ENCODE results near the gene ZNF581.

ZNF581 gene

DNA sequence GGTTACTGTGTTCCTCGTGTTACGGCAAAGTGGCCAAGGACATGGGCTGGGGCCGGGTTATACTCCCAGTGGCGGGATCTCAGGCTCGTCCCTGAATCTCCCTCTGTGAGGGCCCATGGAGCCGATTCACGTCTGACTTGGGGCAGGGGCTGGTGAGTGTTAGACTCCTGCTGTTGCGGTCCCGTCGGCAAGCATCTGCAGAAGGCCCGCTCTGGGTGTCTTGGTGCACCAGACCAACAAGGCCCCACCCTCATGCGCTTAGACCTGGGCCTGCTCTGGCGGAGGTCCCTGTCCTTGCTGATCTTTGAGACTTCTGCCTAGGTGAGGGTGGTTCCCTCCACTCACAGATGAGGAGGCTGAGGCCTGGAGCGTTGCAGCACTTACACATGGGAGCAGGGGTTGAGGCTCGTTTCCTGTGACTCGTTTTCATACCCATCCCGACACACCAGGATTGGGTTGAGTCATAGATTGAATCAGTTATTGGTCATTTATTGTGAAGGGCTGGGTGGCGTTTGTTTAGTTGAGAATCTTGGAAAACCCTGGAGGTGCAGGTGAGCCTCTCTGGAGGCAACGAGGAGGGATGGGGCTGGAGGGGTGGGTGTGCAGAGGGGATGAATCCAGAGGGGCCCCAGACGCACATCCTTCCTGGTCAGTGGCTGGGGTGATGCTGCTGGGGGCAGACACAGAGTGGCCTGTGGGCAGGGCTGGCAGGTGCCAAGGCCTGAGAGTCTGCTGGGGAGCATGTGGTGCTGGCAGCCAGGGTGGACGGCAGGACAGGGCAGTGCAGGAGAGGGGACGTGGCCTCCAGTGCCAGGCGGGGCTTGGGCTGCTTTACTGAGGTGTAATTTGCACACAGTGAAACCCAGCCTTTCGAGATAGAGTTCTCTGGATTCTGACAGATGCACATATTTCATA, 36.2 kb downstream of the ZNF581 start:
- DNase-seq (ENCODE audit: low read depth in 2 of 2): no peak

DNA sequence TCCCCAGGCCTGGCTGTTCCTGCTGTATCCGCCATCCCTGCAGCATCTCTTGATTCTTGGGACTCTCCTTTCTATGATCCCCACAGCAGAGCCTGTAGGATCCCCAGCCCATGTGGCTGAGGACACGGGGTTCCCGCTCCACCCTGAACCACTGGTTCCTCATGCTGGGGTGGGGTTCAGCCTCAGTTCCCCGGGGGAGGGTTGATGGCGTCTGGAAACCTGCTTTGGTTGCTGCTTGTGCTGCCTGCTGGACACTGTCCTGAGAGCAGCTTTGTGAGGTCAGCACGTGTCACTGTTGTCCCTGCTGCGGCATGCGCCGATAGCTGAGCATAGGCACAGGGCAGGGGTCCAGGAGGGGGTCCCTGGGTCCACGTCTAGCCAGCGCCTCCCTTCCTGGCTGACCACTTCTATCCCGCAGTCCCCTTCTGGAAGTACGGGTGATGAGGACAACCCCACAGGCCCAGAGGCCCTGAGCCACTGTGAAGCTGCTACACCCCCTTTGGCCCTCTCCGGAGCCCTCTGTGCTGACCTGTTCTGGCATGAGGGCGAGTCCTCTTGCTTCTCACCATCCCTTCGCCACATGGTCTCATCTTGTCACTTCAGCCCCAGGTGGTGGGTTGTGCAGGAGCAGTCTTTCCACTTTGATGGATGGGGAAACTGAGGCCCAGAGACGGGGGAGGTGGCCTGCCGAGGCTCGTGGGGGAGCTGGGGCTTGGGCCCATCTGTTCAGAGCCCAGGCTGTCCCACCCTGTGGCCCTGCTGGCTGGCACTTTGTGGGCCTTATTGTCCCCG, 37.1 kb downstream of the ZNF581 start:
- DNase-seq (ENCODE audit: low read depth in 2 of 2): no peak

DNA sequence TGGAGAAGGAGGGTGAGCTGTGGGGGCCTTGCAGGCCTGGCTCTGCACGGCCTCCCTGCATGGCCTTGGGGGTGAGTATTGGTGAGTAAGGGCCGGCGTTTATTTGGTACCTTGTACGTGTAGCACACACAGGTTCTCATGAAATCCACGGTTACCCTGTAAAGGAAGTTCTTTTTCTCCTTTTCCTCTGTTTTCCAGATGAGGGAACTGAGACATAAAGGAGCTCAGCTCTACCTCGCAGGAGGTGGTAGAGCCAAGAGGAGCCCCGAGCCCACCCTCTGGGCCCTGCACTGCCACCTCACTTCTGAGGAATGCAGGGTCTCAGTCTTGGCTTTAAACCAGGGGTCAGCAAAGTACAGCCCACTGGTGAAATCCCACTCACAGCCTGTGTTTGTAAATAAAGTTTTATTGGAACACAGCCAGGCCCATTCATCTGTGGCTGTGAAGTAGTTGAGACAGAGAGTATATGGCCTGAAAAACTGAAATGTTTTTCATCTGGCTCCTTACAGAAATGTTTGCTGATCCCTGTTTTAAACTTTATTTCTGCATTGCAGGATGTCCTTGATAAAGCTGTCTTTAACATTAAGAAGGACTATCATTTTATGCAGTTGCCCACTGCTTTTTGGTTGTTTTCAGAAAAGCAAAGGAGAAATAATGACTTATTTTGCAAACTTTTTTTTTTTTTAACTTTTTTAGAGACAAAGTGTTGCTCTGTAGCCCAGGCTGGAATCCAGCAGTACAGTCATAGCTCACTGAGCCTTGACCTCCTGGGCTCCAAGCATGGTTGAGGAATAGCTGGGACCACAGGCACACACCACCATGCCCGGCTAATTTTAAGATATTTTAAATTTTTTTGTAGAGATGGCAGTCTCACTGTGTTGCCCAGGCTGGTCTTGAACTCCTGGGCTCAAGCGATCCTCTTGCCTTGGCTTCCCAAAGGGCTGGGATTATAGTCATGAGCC, 38.0 kb downstream of the ZNF581 start:
- no peak for DNase-seq (ENCODE audit: low read depth in 2 of 2)

DNA sequence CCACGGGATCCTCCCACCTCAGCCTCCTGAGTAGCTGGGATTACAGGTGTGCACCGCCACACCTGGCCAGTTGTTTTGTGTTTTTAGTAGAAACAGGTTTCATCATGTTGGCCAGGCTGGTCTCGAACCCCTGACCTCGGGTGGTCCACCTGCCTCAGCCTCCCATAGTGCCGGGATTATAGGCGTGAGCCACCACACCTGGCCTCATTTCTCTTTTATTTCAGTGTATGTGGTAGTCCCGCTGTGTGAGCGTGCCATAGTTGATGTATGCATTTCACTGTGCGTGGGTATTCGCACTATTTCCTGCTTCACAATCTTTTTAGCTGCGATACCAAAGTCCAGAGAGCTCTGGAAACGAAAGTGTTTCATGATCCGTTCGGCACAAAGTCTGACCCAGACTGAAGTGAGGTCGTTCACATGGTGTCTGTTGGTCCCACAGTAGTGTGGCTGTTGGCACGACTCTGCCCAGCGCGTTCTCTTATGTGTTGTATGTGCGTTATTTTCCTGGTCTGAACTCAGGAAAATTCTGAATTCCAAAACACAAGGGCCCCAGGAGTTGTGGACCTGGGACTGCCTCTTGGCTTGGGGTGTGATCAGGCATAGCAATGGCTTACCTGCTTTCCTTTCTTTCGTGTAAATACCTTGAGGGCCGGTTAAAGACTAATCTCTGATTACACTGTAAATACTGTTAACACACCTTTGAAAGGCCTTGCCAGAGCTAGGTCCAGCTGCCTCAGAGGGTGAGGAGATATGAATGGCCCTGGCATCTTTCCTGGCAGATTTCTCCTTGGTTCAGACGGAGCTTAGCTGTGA, 40.2 kb downstream of the ZNF581 start:
- DNase-seq (ENCODE audit: low read depth in 2 of 2): no peak

DNA sequence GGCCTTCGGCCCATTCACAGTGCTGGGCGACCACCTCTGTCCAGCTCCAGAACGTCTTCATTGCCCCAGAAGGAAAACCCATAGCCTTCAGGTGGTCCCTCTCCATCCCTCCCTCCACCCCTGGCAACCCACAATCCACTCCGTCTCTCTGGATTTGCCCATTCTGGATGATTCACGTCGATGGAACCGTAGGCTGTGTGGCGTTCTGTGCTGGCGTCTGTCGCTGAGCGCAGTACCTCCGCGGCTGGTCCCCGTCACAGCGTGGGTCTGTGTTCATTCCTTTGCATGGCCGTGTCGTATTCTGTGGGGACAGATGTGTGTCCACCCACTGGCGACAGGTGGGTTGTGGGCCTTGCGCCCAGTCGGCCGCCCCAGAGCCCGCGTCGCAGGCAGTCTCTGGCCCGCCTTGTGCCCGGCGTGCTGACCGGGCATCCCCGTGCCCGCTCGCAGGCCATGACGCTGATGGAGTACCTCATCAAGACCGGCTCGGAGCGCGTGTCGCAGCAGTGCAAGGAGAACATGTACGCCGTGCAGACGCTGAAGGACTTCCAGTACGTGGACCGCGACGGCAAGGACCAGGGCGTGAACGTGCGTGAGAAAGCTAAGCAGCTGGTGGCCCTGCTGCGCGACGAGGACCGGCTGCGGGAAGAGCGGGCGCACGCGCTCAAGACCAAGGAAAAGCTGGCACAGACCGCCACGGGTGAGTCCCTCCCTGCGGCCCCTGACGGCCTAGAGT, 41.7 kb downstream of the ZNF581 start:
- DNase-seq (ENCODE audit: low read depth in 2 of 2): no peak

DNA sequence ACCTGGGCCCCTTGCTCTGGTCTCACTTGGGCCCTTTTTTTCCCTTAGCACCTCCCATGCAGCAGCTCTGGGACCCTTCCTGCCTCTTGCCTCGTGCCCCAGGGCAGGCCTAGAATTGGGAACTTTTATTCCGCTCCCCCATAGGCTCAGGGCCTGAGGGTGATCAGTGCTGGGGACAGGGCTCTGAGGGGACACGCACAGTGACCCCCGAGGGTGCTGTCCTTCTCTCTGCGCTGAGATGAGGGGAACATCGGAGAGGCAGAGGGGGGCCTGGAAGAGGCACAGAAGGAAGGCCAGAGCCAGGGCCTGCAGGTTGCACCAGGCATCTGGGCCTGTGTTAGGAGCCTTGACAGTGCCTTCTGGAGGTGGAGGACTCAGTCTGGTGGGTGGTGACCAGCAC, 42.3 kb downstream of the ZNF581 start:
- no peak for DNase-seq (ENCODE audit: low read depth in 2 of 2)

DNA sequence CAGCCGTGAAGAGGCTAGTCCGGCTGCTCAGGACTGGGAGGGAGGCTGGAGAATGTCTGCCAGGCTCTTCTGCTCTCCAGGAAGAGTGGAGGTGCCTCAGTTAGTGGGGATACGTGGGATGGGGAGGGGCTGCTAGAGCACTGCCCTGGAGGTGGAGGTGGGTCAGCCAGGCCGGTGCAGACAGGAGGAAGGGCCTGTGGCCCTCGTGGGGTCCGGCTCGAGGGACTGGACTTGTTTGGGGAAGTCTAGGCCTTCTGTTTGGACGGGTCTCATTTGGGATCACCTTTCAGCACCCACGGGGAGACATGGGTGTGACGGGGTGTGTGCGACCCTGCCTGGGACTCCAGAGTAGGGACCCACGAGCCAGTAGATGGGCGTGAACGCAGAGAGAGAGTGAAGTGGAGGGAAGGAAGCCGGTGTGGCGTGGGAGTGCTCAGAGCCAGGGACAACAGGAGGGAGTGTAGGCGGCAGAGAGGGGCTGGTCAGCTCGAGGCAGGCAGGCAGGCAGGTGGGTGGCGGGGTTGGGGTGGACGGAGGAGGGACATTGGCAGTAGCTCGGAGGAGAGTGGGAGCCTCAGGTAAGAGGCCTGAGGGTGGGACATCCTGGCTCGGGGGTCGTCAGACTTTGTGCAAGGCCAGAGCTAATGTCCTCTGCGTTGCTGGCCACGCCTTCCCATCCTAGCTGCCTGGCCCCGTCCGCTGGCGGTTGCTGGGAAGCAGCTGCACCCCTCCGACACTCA, 43.0 kb downstream of the ZNF581 start:
- DNase-seq (ENCODE audit: low read depth in 2 of 2): no peak

DNA sequence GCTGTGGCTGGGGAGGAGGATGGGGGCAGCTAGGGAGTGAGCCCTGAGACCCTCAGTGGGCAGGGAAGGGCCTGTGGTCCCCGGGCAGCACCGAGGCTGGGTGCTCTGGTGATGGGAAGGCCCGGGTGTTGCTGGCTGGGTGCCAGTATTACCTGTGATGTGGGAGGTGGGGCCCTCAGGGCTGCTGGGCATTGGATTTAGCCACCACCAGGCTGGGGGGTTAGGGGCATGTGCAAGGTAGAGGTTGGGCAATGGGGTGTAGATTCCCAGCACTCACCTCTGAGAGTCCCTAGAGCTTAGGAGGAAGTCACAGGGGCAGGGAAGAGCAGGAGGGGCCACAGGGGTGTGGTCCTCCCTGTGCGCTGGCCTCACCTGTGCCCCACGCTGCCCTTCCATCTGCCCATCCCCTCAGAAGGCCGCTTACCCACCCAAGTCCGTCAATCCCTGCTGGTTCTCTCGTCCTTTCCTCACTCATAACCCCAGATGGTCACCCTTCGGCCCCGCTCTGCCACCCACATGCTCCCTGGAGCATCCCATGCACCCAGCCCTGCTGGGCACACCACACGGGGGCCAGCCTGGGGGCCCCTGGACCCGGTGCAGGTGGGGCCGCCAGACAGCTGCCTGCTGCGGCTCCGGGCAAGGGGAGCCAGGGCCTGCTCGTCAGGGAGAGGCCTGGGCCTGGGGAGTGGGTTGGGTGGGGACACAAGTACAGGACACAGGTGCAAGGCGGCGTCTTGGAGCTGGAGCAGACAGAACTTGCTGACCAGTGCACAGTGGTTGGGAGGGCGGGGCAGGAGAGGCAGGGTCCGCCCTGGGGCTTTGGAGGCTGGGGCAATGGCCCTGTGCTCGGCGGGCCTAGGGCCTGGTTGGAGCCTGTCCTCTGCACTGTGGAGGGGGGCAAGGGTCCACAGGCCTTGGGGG, 44.1 kb downstream of the ZNF581 start:
- DNase-seq (ENCODE audit: low read depth in 2 of 2): no peak

DNA sequence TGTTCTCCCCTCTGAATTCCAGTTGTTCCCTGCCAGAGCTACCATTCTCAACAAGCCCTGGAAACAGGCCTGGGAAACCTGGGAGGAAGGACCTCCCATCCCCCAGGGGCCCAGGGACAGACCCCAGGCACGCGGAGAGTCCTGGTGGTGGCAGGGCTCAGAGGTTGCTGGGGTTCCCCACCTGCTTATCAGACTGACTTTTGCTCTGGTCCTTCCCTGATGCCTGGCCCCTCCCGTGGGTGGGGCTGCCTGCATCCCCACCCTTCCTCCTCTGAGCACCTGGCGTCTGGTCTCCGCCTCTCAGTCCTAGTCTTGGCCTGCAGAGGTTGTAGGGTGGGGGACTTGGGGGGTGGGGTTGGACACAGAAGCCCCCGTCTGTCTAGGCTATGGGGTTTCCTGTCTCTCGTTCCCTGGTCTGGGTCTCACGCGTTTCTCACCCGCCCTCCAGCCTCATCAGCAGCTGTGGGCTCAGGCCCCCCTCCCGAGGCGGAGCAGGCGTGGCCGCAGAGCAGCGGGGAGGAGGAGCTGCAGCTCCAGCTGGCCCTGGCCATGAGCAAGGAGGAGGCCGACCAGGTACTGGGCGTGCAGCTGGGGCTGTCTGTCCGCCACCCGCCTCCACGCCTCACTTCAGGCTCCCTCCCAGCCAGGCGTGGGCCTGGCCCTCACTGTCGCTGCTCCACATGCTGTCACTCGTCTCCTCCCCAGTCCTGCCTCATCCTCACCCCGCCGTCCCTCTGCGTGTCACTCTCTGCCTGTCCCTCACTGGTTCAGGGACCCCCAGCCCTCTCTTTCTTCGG, 45.2 kb downstream of the ZNF581 start:
- no peak for DNase-seq (ENCODE audit: low read depth in 2 of 2)

DNA sequence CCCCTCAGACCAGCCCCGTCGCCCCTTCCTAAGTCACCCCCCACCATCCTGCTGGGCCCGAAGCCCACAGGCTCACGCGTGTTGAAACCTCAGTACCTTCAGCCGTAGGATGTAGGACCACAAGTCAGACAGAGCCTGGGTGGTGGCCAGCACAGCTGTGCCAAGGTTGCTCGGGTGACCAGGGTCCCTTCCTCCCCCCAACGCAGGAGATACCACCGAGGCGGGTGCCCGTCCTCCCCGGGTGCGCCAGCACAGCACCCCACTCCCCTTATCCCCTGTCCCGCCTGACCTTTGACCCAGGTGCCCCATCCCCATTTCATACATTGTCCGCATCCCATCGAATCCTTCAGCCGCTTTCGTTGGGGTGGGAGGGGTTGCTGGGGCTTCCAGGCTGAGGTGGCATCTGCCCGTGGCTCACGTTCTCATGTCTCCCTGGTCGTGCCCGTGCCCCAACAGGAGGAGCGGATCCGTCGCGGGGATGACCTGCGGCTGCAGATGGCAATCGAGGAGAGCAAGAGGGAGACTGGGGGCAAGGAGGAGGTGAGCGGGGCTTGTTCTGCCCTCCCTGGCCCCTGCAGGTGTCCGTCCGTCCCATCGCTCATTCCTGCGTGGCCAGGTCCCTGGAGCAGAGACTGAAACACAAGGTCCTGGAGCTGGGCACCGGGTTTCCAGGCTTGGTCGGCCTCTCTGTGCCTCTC, 46.1 kb downstream of the ZNF581 start:
- no peak for DNase-seq (ENCODE audit: low read depth in 2 of 2)

DNA sequence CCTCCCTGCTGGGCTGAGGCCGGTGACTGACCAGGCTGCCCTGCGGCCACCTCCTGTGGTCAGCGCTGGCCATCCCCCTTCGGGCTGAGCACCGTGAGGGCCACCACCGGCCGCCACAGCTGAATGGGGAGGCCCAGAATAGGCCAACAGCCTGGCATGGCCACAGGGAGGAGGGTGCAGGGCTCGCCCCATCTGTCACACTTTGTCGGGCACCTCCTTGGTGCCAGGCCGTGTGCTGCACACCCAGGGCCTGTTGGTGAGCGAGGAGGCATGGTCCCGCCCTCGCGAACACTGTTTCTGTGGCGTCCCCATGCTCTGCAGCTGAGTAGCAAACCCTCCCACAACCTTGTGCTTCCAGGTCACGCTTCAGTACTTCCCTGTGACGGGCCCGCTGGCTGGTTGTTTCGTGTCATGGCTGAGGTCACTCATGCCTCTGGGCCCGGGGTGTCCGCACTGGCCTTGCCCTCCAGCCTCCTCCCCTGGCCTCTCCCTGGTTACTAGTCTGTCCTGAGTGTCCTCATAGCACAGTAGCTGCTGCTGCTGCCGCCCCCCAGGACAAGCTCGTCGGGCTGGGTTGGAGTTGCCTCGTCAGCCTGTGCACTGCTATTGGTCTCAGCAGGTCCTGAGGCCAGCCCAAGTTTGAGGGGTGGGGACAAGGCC, 46.8 kb downstream of the ZNF581 start:
- no peak for DNase-seq (ENCODE audit: low read depth in 2 of 2)

DNA sequence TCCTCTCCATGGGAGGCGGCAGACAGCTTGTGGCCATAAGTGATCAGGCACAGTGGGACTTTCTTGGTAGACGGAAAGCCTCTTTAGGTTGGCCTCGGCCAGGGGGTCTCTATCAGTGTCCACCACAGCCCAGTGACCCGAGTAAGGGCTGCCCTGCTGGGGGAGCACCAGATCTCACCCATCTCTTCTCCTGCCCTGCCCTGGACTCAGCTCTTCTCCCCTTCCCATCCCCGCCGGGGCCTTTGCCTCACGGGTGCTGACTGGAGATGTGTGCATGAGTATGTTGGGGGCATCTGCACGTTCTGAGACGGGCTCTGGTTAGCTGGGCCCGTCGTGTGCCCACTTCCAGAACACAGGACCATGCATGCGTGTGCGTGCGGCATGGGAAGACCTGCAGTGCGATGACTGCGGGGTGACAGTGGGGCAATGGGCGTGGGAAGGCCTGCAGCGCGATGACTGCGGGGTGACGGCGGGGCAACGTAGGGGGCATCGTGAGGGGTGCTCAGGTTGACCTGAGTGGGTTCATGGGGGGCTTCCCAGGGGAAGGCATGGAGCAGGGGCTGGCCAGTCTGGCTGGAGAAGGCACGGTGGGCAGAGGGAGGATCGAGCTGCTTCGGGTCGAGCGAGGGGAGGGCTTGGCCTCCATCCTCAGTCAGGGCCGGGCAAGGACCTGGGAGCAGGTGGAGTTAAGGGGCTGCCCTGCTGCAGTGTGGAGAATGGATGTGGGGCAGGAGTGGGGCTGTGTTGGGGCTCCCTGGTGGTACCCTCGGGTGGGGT, 47.5 kb downstream of the ZNF581 start:
- no peak for DNase-seq (ENCODE audit: low read depth in 2 of 2)

DNA sequence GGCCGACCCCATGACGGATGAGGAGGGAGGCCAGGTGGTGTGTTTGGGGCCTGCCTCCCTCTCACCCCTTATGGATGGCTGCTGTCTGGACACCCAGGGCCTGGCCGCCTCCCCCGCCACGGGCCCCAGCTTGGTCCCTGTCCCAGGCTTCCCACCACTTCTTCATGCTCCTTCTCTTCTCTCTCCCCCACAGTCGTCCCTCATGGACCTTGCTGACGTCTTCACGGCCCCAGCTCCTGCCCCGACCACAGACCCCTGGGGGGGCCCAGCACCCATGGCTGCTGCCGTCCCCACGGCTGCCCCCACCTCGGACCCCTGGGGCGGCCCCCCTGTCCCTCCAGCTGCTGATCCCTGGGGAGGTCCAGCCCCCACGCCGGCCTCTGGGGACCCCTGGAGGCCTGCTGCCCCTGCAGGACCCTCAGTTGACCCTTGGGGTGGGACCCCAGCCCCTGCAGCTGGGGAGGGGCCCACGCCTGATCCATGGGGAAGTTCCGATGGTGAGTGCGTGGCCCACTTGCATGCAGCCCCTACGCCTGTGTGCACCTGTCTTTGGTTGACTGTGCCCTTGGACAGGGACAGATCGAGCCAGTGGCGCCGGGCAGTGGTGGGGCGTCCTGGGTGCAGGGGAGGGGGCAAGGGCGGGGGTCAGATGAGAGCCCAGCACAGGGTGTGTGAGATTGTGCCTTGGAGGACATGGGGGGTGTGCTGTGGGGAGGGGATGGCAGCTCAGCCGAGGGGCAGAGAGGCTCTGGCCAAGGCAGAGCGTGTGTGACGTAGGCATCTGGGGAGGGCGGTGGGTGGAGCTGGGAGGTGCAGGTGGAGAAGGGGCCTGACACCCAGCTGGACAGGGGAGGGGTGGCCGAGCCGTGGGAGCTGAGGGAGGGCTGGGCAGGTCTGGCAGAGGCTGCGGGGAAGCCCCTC, 48.4 kb downstream of the ZNF581 start:
- no peak for DNase-seq (ENCODE audit: low read depth in 2 of 2)

DNA sequence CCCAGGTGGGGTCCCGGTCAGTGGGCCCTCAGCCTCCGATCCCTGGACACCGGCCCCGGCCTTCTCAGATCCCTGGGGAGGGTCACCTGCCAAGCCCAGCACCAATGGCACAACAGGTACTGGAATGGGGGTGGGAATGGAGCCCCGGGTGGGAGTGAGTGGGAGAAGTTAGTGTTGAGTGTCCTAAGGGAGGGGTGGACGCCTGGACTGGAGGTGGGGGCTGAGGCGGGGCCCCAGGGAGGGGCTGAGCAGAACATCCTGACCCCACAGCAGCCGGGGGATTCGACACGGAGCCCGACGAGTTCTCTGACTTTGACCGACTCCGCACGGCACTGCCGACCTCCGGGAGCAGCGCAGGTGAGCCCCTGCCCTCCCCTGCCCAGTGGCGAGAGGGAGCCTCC, 49.2 kb downstream of the ZNF581 start:
- DNase-seq (ENCODE audit: low read depth in 2 of 2): no peak

Data from fibroblast of skin of left biceps (primary cell).